Measurements from ENCODE around the gene C19orf81. TPM values are rescaled to one million over a fixed set of nuclear protein-coding genes. Genes with fewer than 3 reads are reported as not detected.
A peak's percentile ranks its signal among the peaks of the same experiment; 100 is the strongest.

C19orf81 gene
- total and polyA plus RNA-seq, 9 of the 15 experiments (the other 6 are each of a cell fraction or from before 2014, with no cell fraction given), result 2.5 to 42.9 (median 33.0) TPM; not detected in 4

GRCh38 chr19:50639121-50640112 is 9.8 kb upstream of the C19orf81 start, which contains the start of gene SYT3 (continued):
- TF ChIP-seq BRF2 (IDR thresholded peaks at IDR 0.05; ENCODE audit: borderline replicate concordance, insufficient read depth, insufficient read length), result no peak

- H3K9ac ChIP-seq (ENCODE audit: insufficient read depth in 1 of 2, low read depth in 2 of 2, low read length in 2 of 2), result peak overlapping the region in 1 of 2 experiments; percentile 60; a peak in 1 of 4 replicates
- 0 out of 2 replicates have a peak overlapping the region, but pooled peaks have one; percentile 65 for H3K4me3 ChIP-seq
- intact Hi-C loops (cut with micrococcal nuclease) (no loop called here), in situ Hi-C loops (cut with MboI) (no loop called here)
- H2AFZ ChIP-seq (ENCODE audit: low read depth, low read length), result peak overlapping the region; percentile 96; the same call in 1 of the 2 replicates
- no peak for FAIRE-seq
- no peaks in the 10 kb centered on the region for H3K79me2 ChIP-seq (ENCODE audit: control insufficient read depth, insufficient read depth, low read length)
- no peak for ATAC-seq
- no peak overlapping the region for H3K27ac ChIP-seq (ENCODE audit: extremely low read depth, low read depth, low read length)
- CTCF ChIA-PET (ENCODE audit: low intra/inter-chr PET ratio), result no interaction called here
- POLR2A ChIA-PET, result no interaction called here
- DNase-seq (ENCODE audit: extremely low read depth in 1 of 4, low spot score in 3 of 4), result no peak
- H3K9me3 ChIP-seq (replicated peaks; ENCODE audit: control insufficient read depth, insufficient read depth, low read depth, low read length), result no peaks in the 10 kb centered on the region
- H3K36me3 ChIP-seq (ENCODE audit: control insufficient read depth, insufficient read depth, low read length), result no peaks in the 10 kb centered on the region
- BruUV-seq (replicated peaks), result no TSS peak
- H3K9me1 ChIP-seq (ENCODE audit: control insufficient read depth, insufficient read depth, low read length), result no peaks in the 10 kb centered on the region
- WGBS (ENCODE audit: insufficient coverage, low coverage, missing lambda C conversion rate), result 35% methylated on average over 2 of the region's 2 CpGs
- H3K4me2 ChIP-seq (ENCODE audit: insufficient read depth, low read length), result peak overlapping the region; percentile 83; the same call in 1 of the 2 replicates
- peaks cover 2 to 19% of the 10 kb centered on the region in 2 experiments; a peak in 3 of 5 replicates for H3K4me1 ChIP-seq (replicated peaks in 1 of 2; ENCODE audit: control insufficient read depth in 2 of 2, insufficient read depth in 2 of 2, low read length in 2 of 2)
- H4K20me1 ChIP-seq (replicated peaks; ENCODE audit: control insufficient read depth, insufficient read depth, low read length), result no peaks in the 10 kb centered on the region; the same call in 1 of the 2 replicates
- H3K27me3 ChIP-seq (ENCODE audit: control insufficient read depth in 2 of 2, insufficient read depth in 2 of 2, low read length in 2 of 2), result peaks cover 11 to 34% of the 10 kb centered on the region in 2 experiments; a peak in 4 of 5 replicates
- TF ChIP-seq RBM25 (IDR thresholded peaks at IDR 0.05; ENCODE audit: low read depth, low read length, severe bottlenecking) (peak; percentile 99), NRF1 (conservative IDR thresholded peaks at IDR 0.05 in 1 of 2, IDR thresholded peaks at IDR 0.05 in 1 of 2) (no peak), ZSCAN29 (IDR thresholded peaks at IDR 0.05) (peak; percentile 58; the same call in 1 of the 2 replicates), MEF2D (tag; conservative IDR thresholded peaks at IDR 0.05; ENCODE audit: low read depth) (no peak), TSHZ1 (CRISPR knock-in tag; IDR thresholded peaks at IDR 0.05) (no peak), MNT (conservative IDR thresholded peaks at IDR 0.05) (0 out of 4 replicates have a peak, but pooled peaks of 1 of the 2 experiments have one; percentile 6), ZNF780A (CRISPR knock-in tag; IDR thresholded peaks at IDR 0.05) (no peak), ZNF717 (CRISPR knock-in tag; IDR thresholded peaks at IDR 0.05) (no peak), DACH1 (IDR thresholded peaks at IDR 0.05; ENCODE audit: partially characterized antibody) (no peak), FOXJ3 (CRISPR knock-in tag; IDR thresholded peaks at IDR 0.05) (no peak), MYNN (IDR thresholded peaks at IDR 0.05) (no peak), MYNN (CRISPR knock-in tag; IDR thresholded peaks at IDR 0.05) (no peak), BCOR (IDR thresholded peaks at IDR 0.05) (peak; percentile 98)
These were observed 8.9 kb upstream of the C19orf81 start for GRCh38 chr19:50640368-50640767.

Data from K562 (cell line).